NCI-H2227 (cell line): ENCODE results near the gene RCAN3.
"Not testable (repeated sequence)": the region's sequence is repeated elsewhere in the genome, so short reads cannot be mapped to it uniquely, and the experiment has no call there.

Experiments used
- DNase-seq: peaks from one replicate; lab custom pipeline; 2025; ENCODE audit not compliant: unreplicated experiment; lab: John Stamatoyannopoulos, UW

RCAN3 gene

GRCh38 chr1:24548070-24548469, 45.4 kb downstream of the RCAN3 start:
- DNase-seq, result no peak

GRCh38 chr1:24549210-24549609, 46.6 kb downstream of the RCAN3 start:
- DNase-seq, result not testable (repeated sequence)

- no peak for DNase-seq
Observed at GRCh38 chr1:24551290-24551959, 48.8 kb downstream of the RCAN3 start.

- DNase-seq, result peak; percentile 88
Observed at GRCh38 chr1:24551960-24552571, 49.4 kb downstream of the RCAN3 start.

GRCh38 chr1:24553931-24554330, 51.3 kb downstream of the RCAN3 start:
- no peak for DNase-seq

- no peak for DNase-seq
Observed at GRCh38 chr1:24554714-24555113, 52.1 kb downstream of the RCAN3 start.

- no peak for DNase-seq
Observed at GRCh38 chr1:24555591-24556413, 53.2 kb downstream of the RCAN3 start, which contains the start of gene NCMAP. NCMAP (plus strand) TSS chr1:24556087; CDS start chr1:24595431, 39,344 bp downstream.

GRCh38 chr1:24556414-24556795, 53.8 kb downstream of the RCAN3 start:
- DNase-seq, result no peak

- DNase-seq, result no peak
Observed at GRCh38 chr1:24557220-24557619, 54.6 kb downstream of the RCAN3 start.

- no peak for DNase-seq
Observed at GRCh38 chr1:24557711-24558131, 55.1 kb downstream of the RCAN3 start.

GRCh38 chr1:24558455-24558854, 55.8 kb downstream of the RCAN3 start:
- no peak for DNase-seq

GRCh38 chr1:24558902-24559791, 56.5 kb downstream of the RCAN3 start:
- DNase-seq, result no peak

- DNase-seq, result no peak
Observed at GRCh38 chr1:24560361-24560760, 57.7 kb downstream of the RCAN3 start.

- peak; percentile 72 for DNase-seq
Observed at GRCh38 chr1:24562625-24563024, 60.0 kb downstream of the RCAN3 start.

- DNase-seq, result no peak
Observed at GRCh38 chr1:24564695-24565094, 62.1 kb downstream of the RCAN3 start.

- DNase-seq, result no peak
Observed at GRCh38 chr1:24566236-24566867, 63.7 kb downstream of the RCAN3 start.

- DNase-seq, result no peak
Observed at GRCh38 chr1:24567792-24568388, 65.3 kb downstream of the RCAN3 start.

- DNase-seq, result no peak
Observed at GRCh38 chr1:24568475-24568874, 65.8 kb downstream of the RCAN3 start.

GRCh38 chr1:24570265-24571125, 67.9 kb downstream of the RCAN3 start:
- no peak for DNase-seq
